ENCODE measurements around the gene INTS3.
"Not testable (repeated sequence)": the region's sequence is repeated elsewhere in the genome, so short reads cannot be mapped to it uniquely, and the experiment has no call there.

Gene INTS3

GRCh38 chr1:153750026-153750995 is 22.5 kb downstream of the INTS3 start:
- FAIRE-seq (no peak), DNase-seq (ENCODE audit: insufficient read length, low spot score) (no peak)

DNA sequence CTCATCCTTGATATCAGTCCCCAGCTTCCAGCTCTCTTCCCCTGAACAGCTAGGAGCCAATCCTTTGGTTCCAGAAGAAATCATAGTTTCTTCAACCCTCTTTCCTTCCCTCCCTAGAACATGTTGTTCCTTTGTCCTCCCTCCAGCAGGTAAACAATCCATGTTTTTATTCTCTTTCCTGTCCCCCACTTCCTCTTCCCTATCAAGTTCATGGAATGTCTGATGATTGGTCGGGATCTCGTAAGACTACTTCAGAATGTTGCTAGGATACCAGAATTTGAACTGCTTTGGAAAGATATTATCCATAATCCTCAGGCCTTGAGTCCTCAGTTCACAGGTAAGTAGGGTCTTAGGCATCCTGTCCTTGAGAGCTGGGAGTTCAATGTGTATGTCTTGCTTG is 24.2 kb downstream of the INTS3 start:
- no peak for FAIRE-seq
- DNase-seq (ENCODE audit: insufficient read length, low spot score): no peak

DNA sequence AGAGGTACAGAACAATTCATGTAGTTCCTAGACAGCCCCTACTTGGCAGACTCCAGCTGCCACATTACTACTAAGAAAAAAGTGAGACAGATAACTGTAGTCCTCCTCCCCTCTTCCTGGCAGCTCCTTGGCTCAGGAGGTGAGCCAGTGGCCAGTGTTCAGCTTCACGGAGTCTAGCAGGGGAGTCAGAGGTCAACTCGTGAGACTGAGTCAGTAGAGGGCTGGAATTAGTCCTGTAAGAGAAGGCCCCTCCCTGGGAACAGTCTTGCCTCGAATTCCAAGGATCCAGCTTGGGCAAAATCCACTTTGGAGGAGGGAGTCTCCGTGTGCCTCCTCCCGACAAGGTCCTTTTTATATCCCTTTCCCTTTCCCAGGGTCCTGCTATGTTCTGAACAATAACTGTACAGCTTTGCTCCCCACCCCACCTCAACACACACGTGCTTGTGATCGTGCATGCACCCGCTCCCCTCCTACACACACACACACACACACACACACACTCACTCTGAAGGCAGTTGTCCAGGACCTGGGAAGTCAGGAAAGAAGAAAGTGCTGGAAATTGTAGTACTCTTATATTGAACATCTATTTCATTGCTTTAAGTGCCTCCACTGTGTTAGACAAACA is 24.8 kb downstream of the INTS3 start:
- FAIRE-seq: no peak
- no peak for DNase-seq (ENCODE audit: insufficient read length, low spot score)

DNA sequence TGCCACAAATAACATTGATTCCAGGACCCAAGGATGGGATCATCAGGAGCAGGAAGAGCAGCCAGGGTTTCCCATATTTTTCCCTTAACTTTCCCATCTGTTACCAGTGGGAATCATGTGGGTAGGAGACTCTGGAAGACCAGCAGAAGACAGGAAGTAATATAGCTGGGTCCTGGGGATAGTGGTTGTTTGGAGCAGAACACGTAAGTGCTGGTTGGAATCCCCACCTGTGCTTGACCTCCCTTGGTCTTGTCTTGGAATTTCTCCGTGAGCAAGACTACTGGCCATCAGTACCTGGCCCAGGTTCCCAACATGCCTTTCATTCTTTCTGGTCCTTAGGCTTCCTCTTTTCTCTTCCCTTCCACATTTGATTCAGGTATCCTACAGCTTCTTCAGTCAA is 26.4 kb downstream of the INTS3 start:
- FAIRE-seq (no peak), DNase-seq (ENCODE audit: insufficient read length, low spot score) (no peak)

DNA sequence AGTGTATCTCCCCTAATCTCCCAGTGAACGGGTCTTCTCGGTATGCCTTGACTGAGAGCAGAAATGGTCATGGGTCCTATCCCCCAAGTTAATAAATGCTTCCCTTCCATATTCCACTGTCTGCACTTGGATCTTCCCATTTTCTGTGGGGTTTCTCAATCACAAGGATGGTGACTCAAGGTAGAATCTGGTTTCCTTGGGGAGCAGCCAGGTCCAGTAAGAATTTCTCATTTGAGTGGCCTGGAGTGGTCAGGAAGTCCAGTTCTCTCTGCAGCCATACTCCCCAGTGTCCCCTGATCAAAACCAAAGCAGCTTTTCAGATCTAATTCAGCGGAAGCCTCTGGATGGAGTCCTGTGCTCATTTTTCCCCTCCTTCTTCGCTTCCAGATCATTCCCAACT is 32.6 kb downstream of the INTS3 start:
- FAIRE-seq: no peak
- no peak for DNase-seq (ENCODE audit: insufficient read length, low spot score)

- FAIRE-seq (no peak), DNase-seq (ENCODE audit: insufficient read length, low spot score) (no peak)
Measured at GRCh38 chr1:153763365-153764225, 35.7 kb downstream of the INTS3 start.

DNA sequence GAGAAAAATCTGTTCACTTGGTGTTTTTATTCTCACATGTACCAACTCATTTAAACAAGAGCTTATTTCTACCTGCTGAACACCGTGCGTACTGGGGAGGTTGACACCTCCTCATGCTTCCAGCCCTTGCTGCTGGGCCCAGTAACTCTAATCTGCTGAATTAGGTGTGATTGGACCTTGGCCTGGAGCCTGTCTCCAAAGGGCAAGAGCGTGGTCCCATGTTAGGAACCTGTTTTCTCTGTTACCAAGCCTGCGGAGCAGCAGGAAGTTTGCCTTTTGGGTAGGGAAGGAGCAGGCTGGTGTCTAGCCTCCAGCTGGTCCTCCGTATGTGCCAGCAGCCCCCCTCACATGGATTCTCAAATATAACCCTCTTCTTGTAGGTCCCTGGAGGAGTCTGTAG is 36.5 kb downstream of the INTS3 start:
- FAIRE-seq (no peak), DNase-seq (ENCODE audit: insufficient read length, low spot score) (no peak)

DNA sequence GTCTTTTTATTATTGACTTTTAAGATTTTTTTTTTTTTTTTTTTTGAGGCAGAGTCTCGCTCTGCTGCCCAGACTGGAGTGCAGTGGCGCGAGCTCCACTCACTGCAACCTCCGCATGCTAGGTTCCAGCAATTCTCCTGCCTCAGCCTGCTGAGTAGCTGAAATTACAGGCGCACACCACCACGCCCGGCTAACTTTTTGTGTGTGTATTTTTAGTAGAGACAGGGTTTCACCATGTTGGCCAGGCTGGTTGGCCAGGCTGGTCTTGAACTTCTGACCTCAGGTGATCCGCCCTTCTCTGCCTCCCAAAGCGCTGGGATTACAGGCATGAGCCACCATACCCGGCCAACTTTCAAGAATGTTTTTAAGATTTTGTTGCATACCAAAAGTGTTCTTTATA is 38.8 kb downstream of the INTS3 start:
- not testable (repeated sequence) for FAIRE-seq; DNase-seq (ENCODE audit: insufficient read length, low spot score)

DNA sequence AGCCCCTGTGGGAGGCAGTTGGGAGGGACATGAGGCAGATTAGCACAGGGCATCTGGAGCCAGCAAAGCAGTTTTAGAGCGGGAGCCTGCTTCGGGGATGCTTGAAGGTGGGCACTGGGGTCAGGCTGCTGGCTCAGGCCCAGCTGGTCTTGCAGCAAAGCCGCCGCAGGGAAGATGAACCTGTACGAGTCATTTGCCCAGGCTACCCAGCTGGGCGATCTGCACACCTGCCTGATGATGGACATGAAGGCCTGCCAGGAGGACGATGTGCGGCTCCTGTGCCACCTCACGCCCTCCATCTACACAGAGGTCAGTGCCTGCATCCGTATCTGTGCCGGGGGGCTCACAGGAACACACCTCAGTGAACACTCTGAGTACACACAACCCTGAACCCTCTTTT is 39.7 kb downstream of the INTS3 start:
- no peak for FAIRE-seq
- no peak for DNase-seq (ENCODE audit: insufficient read length, low spot score)

- no peak for DNase-seq (ENCODE audit: insufficient read length, low spot score)
- FAIRE-seq: no peak
Measured at GRCh38 chr1:153768316-153769181, 40.7 kb downstream of the INTS3 start.

GRCh38 chr1:153769221-153769620 is 41.4 kb downstream of the INTS3 start:
- no peak for DNase-seq (ENCODE audit: insufficient read length, low spot score)
- FAIRE-seq: no peak

GRCh38 chr1:153770797-153771196 is 42.9 kb downstream of the INTS3 start:
- FAIRE-seq (no peak), DNase-seq (ENCODE audit: insufficient read length, low spot score) (no peak)

GRCh38 chr1:153771261-153771660 is 43.4 kb downstream of the INTS3 start:
- FAIRE-seq: no peak
- no peak for DNase-seq (ENCODE audit: insufficient read length, low spot score)

DNA sequence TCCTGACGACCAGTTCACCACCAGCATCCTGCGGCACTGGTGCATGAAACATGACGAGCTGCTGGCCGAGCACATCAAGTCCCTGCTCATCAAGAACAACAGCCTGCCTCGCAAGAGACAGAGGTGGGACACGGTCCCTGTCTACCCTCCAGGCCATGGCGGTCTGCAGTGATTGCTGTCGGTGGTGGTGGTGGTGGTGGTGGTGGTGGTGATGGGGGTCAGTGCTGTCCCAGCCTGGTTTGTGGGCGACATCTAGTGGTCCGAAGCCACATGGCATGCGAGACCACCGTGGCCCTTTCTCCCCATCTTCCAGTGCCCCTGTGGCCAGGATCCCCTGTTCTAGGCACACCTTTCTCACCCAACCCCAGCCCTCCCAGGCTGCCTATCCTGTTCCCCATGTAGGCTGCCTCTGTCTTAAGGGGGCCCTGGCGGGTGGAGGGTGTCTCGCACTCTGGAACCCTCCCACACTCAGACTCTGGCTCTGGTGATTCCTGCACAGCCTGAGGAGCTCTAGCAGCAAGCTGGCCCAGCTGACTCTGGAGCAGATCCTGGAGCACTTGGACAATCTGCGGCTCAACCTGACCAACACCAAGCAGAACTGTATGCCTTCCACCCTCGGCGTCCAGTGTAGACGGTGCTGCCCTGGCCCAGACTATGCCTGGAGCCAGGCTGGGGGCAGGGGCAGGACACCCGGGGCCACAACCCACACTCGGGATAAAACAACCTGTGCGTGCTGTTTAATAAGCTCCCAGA is 44.2 kb downstream of the INTS3 start:
- FAIRE-seq (peak; percentile 64), DNase-seq (ENCODE audit: insufficient read length, low spot score) (peak; percentile 17)

DNA sequence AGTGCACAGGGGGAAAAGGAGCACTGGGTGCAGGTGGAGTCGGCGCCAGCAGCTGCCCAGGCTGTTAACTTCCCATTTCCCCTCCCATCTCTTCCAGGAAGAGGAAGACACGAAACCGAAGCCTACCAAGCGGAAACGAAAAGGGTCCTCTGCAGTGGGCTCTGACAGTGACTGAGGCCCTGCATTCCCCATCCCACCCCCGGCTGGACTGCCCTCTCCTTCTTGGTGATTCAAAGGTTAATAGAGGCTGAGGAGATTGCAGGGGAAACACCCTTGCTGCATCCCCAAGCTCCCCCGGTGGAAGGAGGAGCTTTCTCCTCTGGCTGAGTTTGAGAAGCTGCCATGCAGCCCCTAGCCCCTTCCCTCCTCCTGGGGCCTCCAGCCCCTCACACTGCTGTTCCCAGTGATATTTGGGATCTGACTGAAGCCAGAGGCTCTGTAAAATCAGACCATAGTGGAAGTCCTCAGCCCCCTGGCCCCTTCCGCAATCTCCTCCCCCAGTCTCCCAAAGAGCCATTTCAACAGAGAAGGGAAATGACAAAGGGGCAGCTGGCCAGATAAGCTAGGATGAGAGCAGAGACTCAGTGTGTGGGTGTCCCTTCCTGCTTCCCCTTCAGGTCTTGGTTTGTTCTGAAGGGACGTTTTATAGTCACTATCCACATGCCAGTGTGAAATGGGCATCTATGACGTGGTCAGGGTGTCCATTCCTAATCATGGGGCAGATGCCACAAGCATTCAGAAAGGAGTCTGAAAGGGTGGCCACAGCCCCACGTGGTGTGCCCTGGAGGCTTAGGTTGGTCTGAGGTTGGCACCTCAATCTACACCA is 45.5 kb downstream of the INTS3 start:
- no peak for DNase-seq (ENCODE audit: insufficient read length, low spot score)
- FAIRE-seq: no peak

DNA sequence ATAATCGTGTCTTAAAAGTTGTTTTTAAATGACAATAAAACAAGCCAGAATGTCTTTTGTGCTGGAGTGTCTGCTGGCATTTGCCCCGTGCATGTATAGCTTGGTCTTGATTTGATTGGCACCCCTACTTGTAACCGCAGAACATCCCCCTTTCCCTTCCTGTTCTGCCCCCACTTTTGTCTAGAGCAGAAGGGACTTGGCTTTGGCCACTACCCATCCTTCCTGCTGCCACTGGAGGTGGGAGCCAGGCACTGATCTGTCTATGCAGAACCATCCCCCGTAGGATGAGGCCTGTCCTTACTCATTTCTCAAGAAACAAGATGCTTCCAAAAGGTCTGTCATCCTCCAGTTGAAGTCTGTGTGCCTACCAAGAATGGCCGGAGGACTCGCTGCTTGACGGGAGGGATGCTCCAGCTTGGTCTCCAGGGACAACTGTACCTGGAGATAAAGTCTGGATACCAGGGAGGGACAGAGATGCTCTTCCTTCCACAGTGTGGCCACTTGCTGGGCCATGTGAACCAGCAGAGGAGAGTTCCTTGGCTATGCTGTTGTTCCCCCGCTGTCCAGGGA is 46.3 kb downstream of the INTS3 start:
- FAIRE-seq: no peak
- DNase-seq (ENCODE audit: insufficient read length, low spot score): no peak

DNA sequence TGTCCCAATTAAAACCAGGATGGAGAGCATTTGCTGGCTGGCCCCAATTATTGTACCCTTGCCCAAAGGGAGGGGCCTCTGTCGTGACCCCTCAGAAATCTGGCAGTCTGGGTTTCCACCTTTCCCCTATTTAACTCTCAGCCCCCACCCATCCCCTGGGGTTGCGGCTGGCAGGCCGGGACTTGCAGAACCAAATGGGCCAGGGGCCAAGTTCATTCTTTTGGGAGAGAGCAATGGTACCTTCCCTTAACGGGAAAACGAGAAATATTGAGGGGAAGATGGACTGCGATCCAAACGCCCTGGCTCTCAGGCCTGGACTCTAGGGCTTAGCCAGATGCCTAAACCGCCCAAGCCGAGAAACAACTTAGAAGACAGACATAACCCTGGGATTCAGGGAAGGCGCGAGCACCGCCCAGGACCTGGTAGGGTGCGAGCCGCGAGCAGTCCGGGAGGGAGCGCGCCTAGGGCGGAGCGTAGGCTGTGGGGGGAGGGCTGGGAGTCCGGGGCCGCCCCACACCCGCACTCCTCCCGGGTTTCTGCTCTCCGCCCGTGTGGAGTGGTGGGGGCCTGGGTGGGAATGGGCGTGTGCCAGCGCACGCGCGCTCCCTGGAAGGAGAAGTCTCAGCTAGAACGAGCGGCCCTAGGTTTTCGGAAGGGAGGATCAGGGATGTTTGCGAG is 47.1 kb downstream of the INTS3 start, which contains the start of gene SLC27A3:
TSS of gene SLC27A3 (plus strand) at position 628 of the 678 bp plus-strand sequence. CDS start 91 bp downstream, outside the sequence.
- FAIRE-seq: no peak
- no peak for DNase-seq (ENCODE audit: insufficient read length, low spot score)
